ENCODE data around the gene LRBA. TPM values are rescaled to one million over a fixed set of nuclear protein-coding genes. Genes with fewer than 3 reads are reported as not detected.

The LRBA gene
- total and polyA plus RNA-seq, 4 donors = 11.8 to 149 (median 34.2) TPM

DNA sequence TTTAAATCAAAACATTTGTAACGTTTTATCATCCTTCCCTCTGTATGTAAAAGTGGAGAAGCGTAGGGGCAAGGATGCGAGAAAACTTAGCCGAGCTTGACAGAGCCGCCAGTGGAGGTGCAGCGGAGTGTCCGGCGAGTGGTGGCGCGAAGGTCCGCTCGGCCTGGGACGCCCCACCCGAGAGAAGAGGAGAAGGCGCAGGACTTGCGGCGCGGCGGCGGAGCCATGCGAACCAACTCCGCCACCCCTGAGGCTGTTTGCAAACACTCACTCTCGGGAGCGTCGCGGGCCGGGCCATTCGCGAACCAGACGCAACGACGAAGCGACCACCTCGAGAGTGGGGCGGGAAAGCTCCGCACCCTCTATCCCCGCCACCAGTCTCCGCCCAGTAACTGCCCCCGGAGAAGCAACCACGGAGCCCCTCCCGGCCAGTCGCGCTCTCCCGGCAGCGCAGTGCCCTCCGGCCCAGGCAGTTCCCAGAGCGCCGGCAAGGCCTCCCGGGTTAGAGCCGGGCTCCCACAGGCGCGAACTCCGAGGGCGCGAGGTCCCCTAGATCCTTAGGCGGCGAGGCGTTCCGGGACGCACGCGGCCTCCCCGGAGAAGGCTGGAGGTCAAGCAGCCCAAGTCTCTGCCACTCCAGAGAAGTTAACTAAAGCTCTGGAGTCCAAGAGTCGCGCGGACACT is 435.4 kb downstream of the LRBA start:
- 69 to 74% methylated on average over 66 of the region's 66 CpGs for WGBS, 2 donors
- Histone ChIP-seq H3K36me3 (ENCODE audit: control insufficient read depth in 4 of 4, insufficient read depth in 4 of 4, low read length in 4 of 4) (no peaks in the 10 kb centered on the region), H3K4me1 (ENCODE audit: control insufficient read depth in 5 of 5, insufficient read depth in 5 of 5, low read length in 5 of 5) (peaks cover 0 to 32% (median 4%) of the 10 kb centered on the region in 5 donors), H3K27ac (ENCODE audit: low read depth in 1 of 2, low read length in 1 of 2) (no peak overlapping the region), H3K27me3 (ENCODE audit: control insufficient read depth in 3 of 3, insufficient read depth in 3 of 3, low read length in 2 of 3) (peaks cover 0 to 68% (median 63%) of the 10 kb centered on the region in 3 donors), H3K9me3 (ENCODE audit: control insufficient read depth in 4 of 4, insufficient read depth in 3 of 4, low read length in 3 of 4) (peaks cover 0 to 6% (median 0%) of the 10 kb centered on the region in 4 donors), H3K4me3 (peak overlapping the region; percentile 14), H3K9ac (ENCODE audit: insufficient read depth in 1 of 2, low read length in 2 of 2) (no peak overlapping the region)
- DNase-seq (peak; percentile 56 to 58 (median 57)), ATAC-seq (ENCODE audit: insufficient read depth, low FRiP score) (no peak)
- TF ChIP-seq, protein P1, sequence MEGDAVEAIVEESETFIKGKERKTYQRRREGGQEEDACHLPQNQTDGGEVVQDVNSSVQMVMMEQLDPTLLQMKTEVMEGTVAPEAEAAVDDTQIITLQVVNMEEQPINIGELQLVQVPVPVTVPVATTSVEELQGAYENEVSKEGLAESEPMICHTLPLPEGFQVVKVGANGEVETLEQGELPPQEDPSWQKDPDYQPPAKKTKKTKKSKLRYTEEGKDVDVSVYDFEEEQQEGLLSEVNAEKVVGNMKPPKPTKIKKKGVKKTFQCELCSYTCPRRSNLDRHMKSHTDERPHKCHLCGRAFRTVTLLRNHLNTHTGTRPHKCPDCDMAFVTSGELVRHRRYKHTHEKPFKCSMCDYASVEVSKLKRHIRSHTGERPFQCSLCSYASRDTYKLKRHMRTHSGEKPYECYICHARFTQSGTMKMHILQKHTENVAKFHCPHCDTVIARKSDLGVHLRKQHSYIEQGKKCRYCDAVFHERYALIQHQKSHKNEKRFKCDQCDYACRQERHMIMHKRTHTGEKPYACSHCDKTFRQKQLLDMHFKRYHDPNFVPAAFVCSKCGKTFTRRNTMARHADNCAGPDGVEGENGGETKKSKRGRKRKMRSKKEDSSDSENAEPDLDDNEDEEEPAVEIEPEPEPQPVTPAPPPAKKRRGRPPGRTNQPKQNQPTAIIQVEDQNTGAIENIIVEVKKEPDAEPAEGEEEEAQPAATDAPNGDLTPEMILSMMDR (IDR thresholded peaks at IDR 0.05; ENCODE audit: control extremely low read depth, extremely low read depth) = no peak

DNA sequence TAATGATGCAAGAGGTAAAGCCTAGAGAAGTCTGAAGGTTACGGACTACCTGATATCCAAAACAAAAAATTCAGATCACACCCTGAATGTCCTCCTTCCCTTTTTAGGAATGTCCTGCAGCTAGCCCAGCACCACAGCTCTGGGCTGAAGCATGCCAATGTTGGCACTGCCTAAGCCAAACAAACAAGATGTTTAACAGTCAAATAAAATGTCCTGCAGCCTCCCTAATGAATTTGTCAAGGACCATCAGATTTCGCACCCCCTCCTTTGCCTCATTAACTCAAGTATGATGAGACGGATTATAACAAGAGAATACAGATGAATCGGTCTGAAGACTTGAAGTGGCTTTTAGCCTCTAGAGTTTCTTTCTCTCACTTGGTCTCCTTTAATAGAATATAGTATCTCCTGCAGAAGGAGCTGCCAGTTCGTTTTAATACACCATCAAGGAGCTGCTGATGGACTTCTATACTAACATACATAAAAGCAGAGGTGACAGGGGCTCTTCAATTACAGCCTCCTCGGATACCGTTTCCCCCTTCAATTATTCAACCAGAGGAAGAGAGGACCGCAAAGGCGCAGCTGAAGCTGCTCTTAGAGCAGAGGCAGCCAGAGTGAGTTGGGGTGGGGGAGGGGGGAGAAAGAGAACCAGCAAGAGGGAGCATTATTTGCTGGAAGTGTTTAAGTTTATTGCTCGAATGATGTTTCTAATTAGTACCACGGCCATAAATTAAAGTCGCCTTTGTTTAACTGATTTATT is 436.2 kb downstream of the LRBA start:
- H3K4me3 ChIP-seq = no peak overlapping the region

GRCh38 chr4:150577796-150578195 is 437.3 kb downstream of the LRBA start:
- 88 to 98% methylated on average over 1 of the region's 1 CpG for WGBS, 2 donors
- no peak overlapping the region for H3K9ac ChIP-seq (ENCODE audit: insufficient read depth in 1 of 2, low read length in 2 of 2)

More for the DNA sequence above, 436.2 kb downstream of the LRBA start:
- Histone ChIP-seq H3K4me1 (ENCODE audit: control insufficient read depth in 5 of 5, insufficient read depth in 5 of 5, low read length in 5 of 5) (peaks cover 0 to 30% (median 3%) of the 10 kb centered on the region in 5 donors), H3K9ac (ENCODE audit: insufficient read depth in 1 of 2, low read length in 2 of 2) (no peak overlapping the region), H3K27me3 (ENCODE audit: control insufficient read depth in 3 of 3, insufficient read depth in 3 of 3, low read length in 2 of 3) (peaks cover 0 to 60% (median 56%) of the 10 kb centered on the region in 3 donors), H3K36me3 (ENCODE audit: control insufficient read depth in 4 of 4, insufficient read depth in 4 of 4, low read length in 4 of 4) (no peaks in the 10 kb centered on the region), H3K9me3 (ENCODE audit: control insufficient read depth in 4 of 4, insufficient read depth in 3 of 4, low read length in 3 of 4) (peaks cover 0 to 6% (median 0%) of the 10 kb centered on the region in 4 donors), H3K27ac (ENCODE audit: low read depth in 1 of 2, low read length in 1 of 2) (no peak overlapping the region)
- ATAC-seq (ENCODE audit: insufficient read depth, low FRiP score) (no peak), DNase-seq (peak; percentile 26 to 53 (median 43))
- TF ChIP-seq, protein P1 (IDR thresholded peaks at IDR 0.05; ENCODE audit: control extremely low read depth, extremely low read depth) = no peak
- WGBS, 2 donors = 84 to 85% methylated on average over 12 of the region's 12 CpGs

More at GRCh38 chr4:150577796-150578195, 437.3 kb downstream of the LRBA start:
- peaks cover 0 to 49% (median 44%) of the 10 kb centered on the region in 3 donors for H3K27me3 ChIP-seq (ENCODE audit: control insufficient read depth in 3 of 3, insufficient read depth in 3 of 3, low read length in 2 of 3)
- DNase-seq (peak in 1 of 3 donors; percentile 9), ATAC-seq (ENCODE audit: insufficient read depth, low FRiP score) (no peak)
- H3K36me3 ChIP-seq (ENCODE audit: control insufficient read depth in 4 of 4, insufficient read depth in 4 of 4, low read length in 4 of 4) = no peaks in the 10 kb centered on the region
- H3K4me1 ChIP-seq (ENCODE audit: control insufficient read depth in 5 of 5, insufficient read depth in 5 of 5, low read length in 5 of 5) = peaks cover 0 to 19% (median 0%) of the 10 kb centered on the region in 5 donors
- TF ChIP-seq, protein P1 (IDR thresholded peaks at IDR 0.05; ENCODE audit: control extremely low read depth, extremely low read depth) = no peak
- peaks cover 0 to 3% (median 0%) of the 10 kb centered on the region in 4 donors for H3K9me3 ChIP-seq (ENCODE audit: control insufficient read depth in 4 of 4, insufficient read depth in 3 of 4, low read length in 3 of 4)
- no peak overlapping the region for H3K27ac ChIP-seq (ENCODE audit: low read depth in 1 of 2, low read length in 1 of 2)
- H3K4me3 ChIP-seq = no peak overlapping the region
